Sigmoid colon (tissue), 4 donors: ENCODE measurements around the gene ARHGAP42.

Experiments used
- CTCF ChIP-seq, 4 experiments: fragments of 450-650 bp in 3 of 4; fragments of 200-600 bp in 1 of 4; IDR thresholded peaks; one replicate each; pipeline ENCODE4 v1.5.1; 2016 to 2019; ENCODE audit warnings: antibody characterized with exemption in 4 of 4, mild to moderate bottlenecking in 3 of 4, moderate library complexity in 2 of 4
- EP300 ChIP-seq, 4 donors: sonication (generic); formaldehyde crosslinking; IDR thresholded peaks; one replicate each; pipeline ENCODE4 v1.6.1; 2017; ENCODE audit warnings: antibody characterized with exemption in 4 of 4
- POLR2AphosphoS5 ChIP-seq, 4 donors: sonication (generic); formaldehyde crosslinking; IDR thresholded peaks; one replicate each; pipeline ENCODE4 v1.6.1; 2017; ENCODE audit warnings: antibody characterized with exemption in 4 of 4

GRCh38 chr11:100739666-100740065 lies 52.6 kb downstream of the ARHGAP42 start:
- TF ChIP-seq CTCF (IDR thresholded peaks at IDR 0.05) (no peak), POLR2AphosphoS5 (IDR thresholded peaks at IDR 0.05) (no peak), EP300 (IDR thresholded peaks at IDR 0.05) (no peak)
